AG04449 (cell line): ENCODE data around the gene NOX3.

ENCODE experiments used
- CTCF ChIA-PET: fragments of 350-600 bp; formaldehyde crosslinking; extraction: SDS; loops from one replicate; lab custom pipeline; 2021; ENCODE audit warnings: antibody characterized with exemption; lab: Yijun Ruan, JAX
- POLR2A ChIA-PET: fragments of 400-600, 350-600 bp; formaldehyde crosslinking; extraction: SDS; loops from one replicate; lab custom pipeline; 2020; ENCODE audit warnings: antibody characterized with exemption, inconsistent platforms; lab: Yijun Ruan, JAX
- DNase-seq: peaks from one replicate; pipeline ENCODE4 v3.0.0-alpha.2; 2010; ENCODE audit warnings: low read depth, low spot score
- H3K4me3 ChIP-seq: 2 replicates; pipeline ENCODE4 v1.5.1; 2011; ENCODE audit warnings: low read depth, mild to moderate bottlenecking, control low read depth, low read length
- CTCF ChIP-seq: IDR thresholded peaks from one replicate; pipeline ENCODE4 v1.5.1; 2011; ENCODE audit warnings: mild to moderate bottlenecking, moderate library complexity, low read length, control low read depth, inconsistent platforms; ENCODE audit not compliant: insufficient read depth; ENCODE audit errors: missing control alignments

Gene NOX3

GRCh38 chr6:155444952-155445903 is 10.4 kb downstream of the NOX3 start:
- CTCF ChIA-PET = no interaction called here
- POLR2A ChIA-PET = no interaction called here
- no peak overlapping the region for H3K4me3 ChIP-seq
- no peak for TF ChIP-seq CTCF
- DNase-seq = no peak

DNA sequence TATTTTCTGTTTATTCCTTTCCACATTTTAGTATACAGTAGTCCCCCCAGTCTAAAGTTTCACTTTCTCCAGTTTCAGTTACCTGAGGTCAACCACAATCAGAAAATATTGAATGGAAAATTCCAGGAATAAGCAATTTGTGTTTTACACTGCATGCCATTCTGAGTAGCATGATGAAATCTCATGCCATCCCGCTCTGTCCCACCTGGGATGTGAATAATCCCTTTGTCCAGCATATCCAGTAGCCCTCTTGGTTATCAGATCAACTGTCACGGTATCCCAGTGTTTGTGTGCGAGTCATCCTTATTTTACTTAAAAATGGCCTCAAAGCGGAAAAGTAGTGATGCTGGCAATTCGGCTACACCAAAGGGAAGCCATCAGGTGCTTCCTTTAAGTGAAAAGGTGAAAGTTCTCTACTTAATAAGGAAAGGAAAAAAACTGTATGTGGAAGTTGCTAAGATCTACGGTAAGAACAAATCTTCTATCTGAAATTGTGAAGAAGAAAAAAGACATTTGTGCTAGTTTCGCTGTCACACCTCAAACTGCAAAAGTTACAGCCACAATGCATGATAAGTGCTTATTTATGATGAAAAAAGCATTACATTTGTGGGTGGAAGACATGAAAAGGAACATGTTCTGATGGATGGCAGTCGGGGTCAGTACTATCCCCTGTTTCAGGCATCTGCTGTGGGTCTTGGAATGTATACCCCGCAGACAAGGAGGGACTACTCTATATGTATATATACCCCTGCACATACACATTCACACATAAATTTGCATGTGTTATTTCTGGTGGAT is 11.3 kb downstream of the NOX3 start:
- no peak for DNase-seq
- no peak for TF ChIP-seq CTCF
- CTCF ChIA-PET = no interaction called here
- no peak overlapping the region for H3K4me3 ChIP-seq
- POLR2A ChIA-PET = no interaction called here

GRCh38 chr6:155443168-155443567 is 12.5 kb downstream of the NOX3 start:
- POLR2A ChIA-PET = no interaction called here

DNA sequence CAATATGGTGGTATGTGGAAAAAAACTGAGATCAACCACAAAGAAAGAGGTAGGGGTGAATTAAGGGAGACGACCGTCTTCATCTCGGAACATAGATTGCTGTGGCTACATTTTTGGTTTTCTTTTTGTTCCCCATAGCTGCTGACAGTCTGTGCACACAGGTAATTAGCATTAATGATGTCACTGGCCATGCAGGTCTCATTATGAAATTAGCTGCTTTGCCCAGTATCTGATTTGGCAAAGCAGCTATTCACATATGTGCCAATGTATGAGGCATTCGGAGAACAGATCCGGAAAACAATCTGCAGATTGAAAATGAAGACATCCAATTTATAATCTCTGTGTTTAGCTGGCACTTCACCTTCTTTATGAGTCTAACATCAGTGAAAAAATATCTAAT is 13.1 kb downstream of the NOX3 start:
- ChIA-PET CTCF (interaction anchor here (0.6 to 1.0 kb wide), 2 partner anchors 12 to 18 kb away, joined by 3 read pairs; no protein-coding TSS in a partner anchor), POLR2A (no interaction called here)
- H3K4me3 ChIP-seq = no peak overlapping the region
- no peak for TF ChIP-seq CTCF
- no peak for DNase-seq

More at GRCh38 chr6:155443168-155443567, 12.5 kb downstream of the NOX3 start:
- no peak overlapping the region for H3K4me3 ChIP-seq
- no peak for DNase-seq
- CTCF ChIA-PET = no interaction called here
- TF ChIP-seq CTCF = no peak

DNA sequence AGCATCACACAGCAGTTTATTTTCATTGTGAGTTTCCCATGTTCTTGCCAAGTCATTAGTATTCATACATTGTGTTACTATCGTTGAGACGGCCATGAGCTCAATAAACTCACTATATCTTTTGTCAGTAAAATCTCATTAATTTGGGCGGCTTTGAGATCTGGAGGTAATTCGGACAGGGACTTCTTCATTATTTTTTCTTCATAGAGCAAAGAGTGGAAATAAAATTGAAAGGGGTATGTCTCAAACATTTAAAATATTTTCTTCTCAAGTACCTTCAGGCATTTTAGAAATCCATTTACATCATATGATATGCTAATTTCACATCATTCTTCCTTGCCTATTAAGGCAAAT is 14.6 kb downstream of the NOX3 start:
- H3K4me3 ChIP-seq = no peak overlapping the region
- POLR2A ChIA-PET = no interaction called here
- no peak for TF ChIP-seq CTCF
- CTCF ChIA-PET = no interaction called here
- DNase-seq = no peak
